ENCODE measurements around the gene HLX.

HLX gene

GRCh38 chr1:220925707-220926106 is 46.5 kb downstream of the HLX start:
- DNase-seq (ENCODE audit: low read depth) = no peak

- DNase-seq (ENCODE audit: low read depth) = peak; percentile 73
Measured at GRCh38 chr1:220926146-220926545, 46.9 kb downstream of the HLX start.

- no peak for DNase-seq (ENCODE audit: low read depth)
Measured at GRCh38 chr1:220927442-220927841, 48.2 kb downstream of the HLX start.

GRCh38 chr1:220928320-220928719 is 49.1 kb downstream of the HLX start:
- no peak for DNase-seq (ENCODE audit: low read depth)

- DNase-seq (ENCODE audit: low read depth) = peak; percentile 11
Measured at GRCh38 chr1:220928725-220929300, 49.6 kb downstream of the HLX start.

- DNase-seq (ENCODE audit: low read depth) = no peak
Measured at GRCh38 chr1:220929304-220929703, 50.1 kb downstream of the HLX start.
